Astrocyte (in vitro differentiated cells and primary cell): ENCODE measurements around the gene HMCN1.

Experiments
- EZH2 ChIP-seq: IDR thresholded peaks from 2 replicates; pipeline ENCODE4 v1.6.1; 2012; ENCODE audit warnings: mild to moderate bottlenecking, low read length, inconsistent platforms; ENCODE audit not compliant: insufficient read depth
- TF ChIP-seq, protein P1 (sequence below): IDR thresholded peaks from 2 replicates; pipeline ENCODE4 v1.5.1; 2011; ENCODE audit warnings: low read depth, mild to moderate bottlenecking, inconsistent platforms, low read length, moderate library complexity; ENCODE audit not compliant: insufficient read depth

DNA sequence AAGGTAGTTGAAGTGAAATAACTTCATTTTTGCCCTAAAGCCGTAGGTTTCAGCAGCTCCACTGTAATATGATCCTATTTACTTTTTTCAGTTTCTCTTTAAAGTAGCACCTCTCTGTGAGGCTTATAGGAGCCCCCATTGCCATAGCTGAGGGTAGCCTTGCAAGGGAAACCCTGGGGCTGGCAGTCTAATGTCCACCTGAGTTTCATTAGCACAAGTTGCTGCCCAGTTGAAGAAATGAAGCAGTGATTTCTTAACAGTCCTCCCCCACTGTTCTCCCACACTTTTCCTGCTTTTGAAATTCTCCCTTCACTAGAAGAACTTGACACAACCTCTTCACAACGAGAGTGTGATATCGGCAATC, 1.5 kb downstream of the HMCN1 start:
- TF ChIP-seq, protein P1, sequence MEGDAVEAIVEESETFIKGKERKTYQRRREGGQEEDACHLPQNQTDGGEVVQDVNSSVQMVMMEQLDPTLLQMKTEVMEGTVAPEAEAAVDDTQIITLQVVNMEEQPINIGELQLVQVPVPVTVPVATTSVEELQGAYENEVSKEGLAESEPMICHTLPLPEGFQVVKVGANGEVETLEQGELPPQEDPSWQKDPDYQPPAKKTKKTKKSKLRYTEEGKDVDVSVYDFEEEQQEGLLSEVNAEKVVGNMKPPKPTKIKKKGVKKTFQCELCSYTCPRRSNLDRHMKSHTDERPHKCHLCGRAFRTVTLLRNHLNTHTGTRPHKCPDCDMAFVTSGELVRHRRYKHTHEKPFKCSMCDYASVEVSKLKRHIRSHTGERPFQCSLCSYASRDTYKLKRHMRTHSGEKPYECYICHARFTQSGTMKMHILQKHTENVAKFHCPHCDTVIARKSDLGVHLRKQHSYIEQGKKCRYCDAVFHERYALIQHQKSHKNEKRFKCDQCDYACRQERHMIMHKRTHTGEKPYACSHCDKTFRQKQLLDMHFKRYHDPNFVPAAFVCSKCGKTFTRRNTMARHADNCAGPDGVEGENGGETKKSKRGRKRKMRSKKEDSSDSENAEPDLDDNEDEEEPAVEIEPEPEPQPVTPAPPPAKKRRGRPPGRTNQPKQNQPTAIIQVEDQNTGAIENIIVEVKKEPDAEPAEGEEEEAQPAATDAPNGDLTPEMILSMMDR: no peak
- TF ChIP-seq EZH2: no peak
